ENCODE data around the gene ZW10.
A peak's percentile ranks its signal among the peaks of the same experiment; 100 is the strongest.
"Not testable (repeated sequence)": the region's sequence is repeated elsewhere in the genome, so short reads cannot be mapped to it uniquely, and the experiment has no call there.

The ZW10 gene

DNA sequence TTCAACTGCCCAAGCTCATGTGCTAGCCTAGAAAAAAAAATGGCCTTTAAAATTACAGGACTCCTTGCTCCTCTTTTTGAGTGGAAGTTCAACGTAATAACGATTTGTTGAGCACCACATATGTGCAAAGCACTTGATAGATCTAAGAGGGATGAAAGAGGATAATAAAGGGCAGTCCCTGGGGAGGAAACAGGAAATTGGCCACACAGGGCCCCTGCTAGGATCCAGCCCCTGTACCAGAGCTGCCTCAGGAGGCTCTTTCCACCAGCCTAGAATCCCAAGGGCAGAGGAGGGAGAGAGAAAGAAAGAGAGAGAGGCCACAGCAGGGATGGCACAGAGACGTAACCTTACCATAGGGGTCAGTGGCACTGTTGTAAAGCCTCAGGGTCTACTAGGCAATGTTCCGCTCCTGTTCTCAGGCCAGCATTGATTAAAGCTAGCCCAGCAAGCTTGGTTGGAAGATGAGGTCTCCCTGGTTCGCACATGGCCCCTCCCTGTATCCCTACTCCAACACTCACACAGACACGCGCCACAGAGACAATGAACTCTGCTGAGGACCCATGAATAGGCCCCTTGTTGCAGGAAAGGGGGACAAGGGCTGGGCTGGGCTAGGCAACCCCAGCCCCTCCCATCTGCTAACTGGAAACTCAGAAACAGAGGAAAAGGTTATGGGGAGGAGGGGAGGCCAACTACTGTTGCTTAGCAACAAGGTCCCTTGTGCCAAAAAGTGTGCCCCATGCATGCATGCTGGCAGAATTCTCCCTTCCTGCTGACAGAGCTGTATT lies 67.4 kb downstream of the ZW10 start, which contains the start of gene TMPRSS5:
TMPRSS5 (minus strand) TSS at position 438 of the 785 bp plus-strand sequence; CDS start at position 354, 84 bp downstream.
- Histone ChIP-seq H3K27ac (ENCODE audit: low read depth, low read length) (no peak within 1 kb of the TSS), H3K9me3 (ENCODE audit: control insufficient read depth in 5 of 5, low read length in 5 of 5) (peaks cover 0 to 20% (median 9%) of the 10 kb centered on the region in 5 donors), H3K27me3 (ENCODE audit: control insufficient read depth in 5 of 5, insufficient read depth in 4 of 5, low read length in 5 of 5) (no peaks in the 10 kb centered on the region), H3K9ac (ENCODE audit: low read length in 5 of 5) (no peak within 1 kb of the TSS), H3K36me3 (ENCODE audit: control insufficient read depth in 5 of 5, insufficient read depth in 5 of 5, low read length in 5 of 5) (no peaks in the 10 kb centered on the region), H3K4me3 (ENCODE audit: low read depth in 1 of 5, low read length in 5 of 5) (peak within 1 kb of the TSS in 4 of 5 donors; percentile 1 to 44 (median 22)), H3K4me1 (ENCODE audit: control insufficient read depth in 5 of 5, insufficient read depth in 5 of 5, low read length in 5 of 5) (peaks cover 0 to 23% (median 15%) of the 10 kb centered on the region in 5 donors)

DNA sequence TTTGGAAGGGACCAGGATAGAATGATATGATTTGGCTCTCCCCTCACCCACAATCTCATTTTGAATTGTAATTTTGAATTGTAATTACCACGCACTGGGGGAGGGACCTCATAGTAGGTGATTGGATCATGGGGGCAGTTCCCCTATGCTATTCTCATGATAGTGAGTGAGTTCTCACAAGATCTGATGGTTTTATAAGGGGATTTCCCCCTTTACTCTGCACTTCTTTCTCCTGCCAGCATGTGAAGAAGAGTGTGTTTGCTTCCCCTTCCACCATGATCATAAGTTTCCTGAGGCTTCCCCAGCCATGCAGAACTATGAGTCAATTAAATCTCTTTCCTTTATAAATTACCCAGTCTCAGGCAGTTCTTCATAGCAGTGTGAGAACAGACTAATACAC lies 69.9 kb downstream of the ZW10 start:
- not testable (repeated sequence) for H3K4me3 ChIP-seq (ENCODE audit: low read depth in 1 of 5, low read length in 5 of 5); H3K27me3 ChIP-seq (ENCODE audit: control insufficient read depth in 5 of 5, insufficient read depth in 4 of 5, low read length in 5 of 5); H3K27ac ChIP-seq (ENCODE audit: low read depth, low read length); H3K9ac ChIP-seq (ENCODE audit: low read length in 5 of 5); H3K9me3 ChIP-seq (ENCODE audit: control insufficient read depth in 5 of 5, low read length in 5 of 5); H3K36me3 ChIP-seq (ENCODE audit: control insufficient read depth in 5 of 5, insufficient read depth in 5 of 5, low read length in 5 of 5)
- peaks cover 0 to 23% (median 15%) of the 10 kb centered on the region in 5 donors for H3K4me1 ChIP-seq (ENCODE audit: control insufficient read depth in 5 of 5, insufficient read depth in 5 of 5, low read length in 5 of 5)

DNA sequence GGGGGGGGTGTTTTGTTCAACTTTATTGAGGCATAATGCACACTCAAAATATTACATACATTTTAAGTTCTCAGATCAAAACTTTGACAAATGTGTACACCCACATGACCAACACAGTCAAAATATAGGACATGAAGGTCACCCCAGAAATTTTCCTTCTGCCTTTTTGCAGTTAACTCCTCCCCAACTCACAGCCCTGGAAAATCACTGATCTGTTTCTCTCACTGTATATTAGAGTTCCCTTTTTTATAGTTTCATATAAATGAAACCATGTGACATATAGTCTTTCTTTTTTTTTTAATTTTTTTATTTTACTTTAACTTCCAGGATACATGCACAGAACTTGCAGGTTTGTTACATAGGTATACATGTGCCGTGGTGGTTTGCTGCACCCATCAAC lies 72.0 kb downstream of the ZW10 start:
- no peaks in the 10 kb centered on the region for H3K9me3 ChIP-seq (ENCODE audit: control insufficient read depth in 5 of 5, low read length in 5 of 5)
- H3K27ac ChIP-seq (ENCODE audit: low read depth, low read length): no peak overlapping the region
- H3K36me3 ChIP-seq (ENCODE audit: control insufficient read depth in 5 of 5, insufficient read depth in 5 of 5, low read length in 5 of 5): peaks cover 0 to 7% (median under 1%) of the 10 kb centered on the region in 5 donors
- H3K4me1 ChIP-seq (ENCODE audit: control insufficient read depth in 5 of 5, insufficient read depth in 5 of 5, low read length in 5 of 5): peaks cover 0 to 15% (median 9%) of the 10 kb centered on the region in 5 donors
- no peak overlapping the region for H3K9ac ChIP-seq (ENCODE audit: low read length in 5 of 5)
- no peak overlapping the region for H3K4me3 ChIP-seq (ENCODE audit: low read depth in 1 of 5, low read length in 5 of 5)
- no peaks in the 10 kb centered on the region for H3K27me3 ChIP-seq (ENCODE audit: control insufficient read depth in 5 of 5, insufficient read depth in 4 of 5, low read length in 5 of 5)

- Histone ChIP-seq H3K36me3 (ENCODE audit: control insufficient read depth in 5 of 5, insufficient read depth in 5 of 5, low read length in 5 of 5) (peaks cover 0 to 15% (median 5%) of the 10 kb centered on the region in 5 donors), H3K27ac (ENCODE audit: low read depth, low read length) (no peak overlapping the region), H3K9me3 (ENCODE audit: control insufficient read depth in 5 of 5, low read length in 5 of 5) (no peaks in the 10 kb centered on the region), H3K27me3 (ENCODE audit: control insufficient read depth in 5 of 5, insufficient read depth in 4 of 5, low read length in 5 of 5) (no peaks in the 10 kb centered on the region), H3K4me3 (ENCODE audit: low read depth in 1 of 5, low read length in 5 of 5) (no peak overlapping the region), H3K9ac (ENCODE audit: low read length in 5 of 5) (no peak overlapping the region), H3K4me1 (ENCODE audit: control insufficient read depth in 5 of 5, insufficient read depth in 5 of 5, low read length in 5 of 5) (no peaks in the 10 kb centered on the region)
Observed at GRCh38 chr11:113698515-113698914, 75.0 kb downstream of the ZW10 start.

DNA sequence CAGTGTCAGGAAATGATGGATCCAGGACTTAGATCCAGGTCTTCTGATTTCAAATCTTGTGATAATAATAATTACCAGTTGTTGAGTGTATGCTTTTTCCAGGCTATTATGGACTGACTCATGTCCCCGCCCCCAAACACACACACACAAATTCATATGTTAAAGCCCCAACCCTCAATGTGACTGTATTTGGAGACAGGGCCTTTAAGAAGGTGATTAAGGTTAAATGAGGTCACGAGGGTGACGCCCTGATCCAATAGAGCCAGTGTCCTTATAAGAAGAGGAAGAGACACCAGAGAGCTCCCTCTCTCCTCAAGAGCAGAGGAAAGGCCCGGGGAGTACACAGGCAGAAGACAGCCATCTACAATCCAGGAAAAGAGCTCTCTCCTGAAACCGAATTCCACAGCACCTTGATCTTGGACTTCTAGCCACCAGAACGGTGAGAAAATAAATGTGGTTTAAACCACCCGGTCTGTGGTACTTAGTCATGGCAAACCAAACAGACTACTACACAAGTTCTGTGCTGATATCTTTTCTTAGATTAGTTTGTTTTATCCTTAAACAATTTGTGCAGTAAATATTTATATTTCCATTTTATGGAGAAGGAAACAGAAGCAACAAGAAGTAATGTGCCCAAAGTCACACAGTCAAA lies 75.6 kb downstream of the ZW10 start:
- Histone ChIP-seq H3K36me3 (ENCODE audit: control insufficient read depth in 5 of 5, insufficient read depth in 5 of 5, low read length in 5 of 5) (peaks cover 0 to 15% (median 8%) of the 10 kb centered on the region in 5 donors), H3K4me3 (ENCODE audit: low read depth in 1 of 5, low read length in 5 of 5) (no peak overlapping the region), H3K4me1 (ENCODE audit: control insufficient read depth in 5 of 5, insufficient read depth in 5 of 5, low read length in 5 of 5) (no peaks in the 10 kb centered on the region), H3K27me3 (ENCODE audit: control insufficient read depth in 5 of 5, insufficient read depth in 4 of 5, low read length in 5 of 5) (no peaks in the 10 kb centered on the region), H3K9me3 (ENCODE audit: control insufficient read depth in 5 of 5, low read length in 5 of 5) (no peaks in the 10 kb centered on the region), H3K9ac (ENCODE audit: low read length in 5 of 5) (no peak overlapping the region), H3K27ac (ENCODE audit: low read depth, low read length) (no peak overlapping the region)

DNA sequence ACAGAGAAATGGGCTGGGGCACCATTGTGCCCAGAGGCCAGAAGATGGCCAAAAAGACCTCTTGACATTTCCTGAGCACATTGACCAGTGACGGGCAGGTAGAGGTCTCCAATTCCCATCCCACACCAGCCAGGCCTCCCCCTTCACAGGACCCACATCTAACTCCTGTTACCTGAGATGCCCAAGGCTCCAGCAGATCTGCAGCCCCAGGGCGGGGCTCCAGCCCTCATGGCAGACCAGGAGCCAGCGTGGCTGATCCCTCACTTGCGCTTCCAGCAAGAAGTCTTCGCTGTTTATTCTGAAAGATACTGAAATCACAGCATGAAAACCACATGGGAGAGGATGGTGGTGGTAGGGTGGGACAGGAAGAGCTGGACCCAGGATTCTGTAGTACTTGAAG lies 76.4 kb downstream of the ZW10 start:
- Histone ChIP-seq H3K4me3 (ENCODE audit: low read depth in 1 of 5, low read length in 5 of 5) (no peak overlapping the region), H3K27ac (ENCODE audit: low read depth, low read length) (no peak overlapping the region), H3K36me3 (ENCODE audit: control insufficient read depth in 5 of 5, insufficient read depth in 5 of 5, low read length in 5 of 5) (peaks cover 0 to 15% (median 8%) of the 10 kb centered on the region in 5 donors), H3K27me3 (ENCODE audit: control insufficient read depth in 5 of 5, insufficient read depth in 4 of 5, low read length in 5 of 5) (no peaks in the 10 kb centered on the region), H3K9me3 (ENCODE audit: control insufficient read depth in 5 of 5, low read length in 5 of 5) (no peaks in the 10 kb centered on the region), H3K4me1 (ENCODE audit: control insufficient read depth in 5 of 5, insufficient read depth in 5 of 5, low read length in 5 of 5) (no peaks in the 10 kb centered on the region), H3K9ac (ENCODE audit: low read length in 5 of 5) (no peak overlapping the region)

DNA sequence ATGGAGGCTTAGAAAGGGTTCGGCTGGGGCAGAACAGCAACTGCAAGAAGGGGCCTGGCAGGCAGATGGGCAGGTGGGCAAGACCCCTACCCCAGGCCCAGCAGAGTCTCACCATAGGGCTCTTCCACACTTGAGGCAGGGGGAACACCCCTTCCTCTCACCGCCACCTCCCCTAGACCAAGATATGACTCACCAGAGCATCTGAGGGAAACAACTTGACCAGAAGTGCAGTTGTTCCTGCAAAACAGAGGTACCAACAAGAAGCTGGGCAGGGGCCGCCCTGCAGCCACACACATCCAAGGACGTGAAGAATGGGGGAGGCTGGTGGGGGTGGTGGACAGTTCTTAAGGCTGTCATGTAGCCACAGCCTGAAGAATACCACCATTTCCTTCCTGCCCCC lies 78.3 kb downstream of the ZW10 start:
- Histone ChIP-seq H3K27me3 (ENCODE audit: control insufficient read depth in 5 of 5, insufficient read depth in 4 of 5, low read length in 5 of 5) (no peaks in the 10 kb centered on the region), H3K36me3 (ENCODE audit: control insufficient read depth in 5 of 5, insufficient read depth in 5 of 5, low read length in 5 of 5) (peaks cover 0 to 15% (median 8%) of the 10 kb centered on the region in 5 donors), H3K27ac (ENCODE audit: low read depth, low read length) (no peak overlapping the region), H3K4me3 (ENCODE audit: low read depth in 1 of 5, low read length in 5 of 5) (no peak overlapping the region), H3K9me3 (ENCODE audit: control insufficient read depth in 5 of 5, low read length in 5 of 5) (no peaks in the 10 kb centered on the region), H3K9ac (ENCODE audit: low read length in 5 of 5) (no peak overlapping the region), H3K4me1 (ENCODE audit: control insufficient read depth in 5 of 5, insufficient read depth in 5 of 5, low read length in 5 of 5) (no peaks in the 10 kb centered on the region)

- Histone ChIP-seq H3K9me3 (ENCODE audit: control insufficient read depth in 5 of 5, low read length in 5 of 5) (no peaks in the 10 kb centered on the region), H3K27me3 (ENCODE audit: control insufficient read depth in 5 of 5, insufficient read depth in 4 of 5, low read length in 5 of 5) (no peaks in the 10 kb centered on the region), H3K36me3 (ENCODE audit: control insufficient read depth in 5 of 5, insufficient read depth in 5 of 5, low read length in 5 of 5) (peaks cover 0 to 15% (median 8%) of the 10 kb centered on the region in 5 donors), H3K9ac (ENCODE audit: low read length in 5 of 5) (no peak overlapping the region), H3K27ac (ENCODE audit: low read depth, low read length) (no peak overlapping the region), H3K4me1 (ENCODE audit: control insufficient read depth in 5 of 5, insufficient read depth in 5 of 5, low read length in 5 of 5) (no peaks in the 10 kb centered on the region), H3K4me3 (ENCODE audit: low read depth in 1 of 5, low read length in 5 of 5) (no peak overlapping the region)
Observed at GRCh38 chr11:113694390-113694789, 79.1 kb downstream of the ZW10 start.

DNA sequence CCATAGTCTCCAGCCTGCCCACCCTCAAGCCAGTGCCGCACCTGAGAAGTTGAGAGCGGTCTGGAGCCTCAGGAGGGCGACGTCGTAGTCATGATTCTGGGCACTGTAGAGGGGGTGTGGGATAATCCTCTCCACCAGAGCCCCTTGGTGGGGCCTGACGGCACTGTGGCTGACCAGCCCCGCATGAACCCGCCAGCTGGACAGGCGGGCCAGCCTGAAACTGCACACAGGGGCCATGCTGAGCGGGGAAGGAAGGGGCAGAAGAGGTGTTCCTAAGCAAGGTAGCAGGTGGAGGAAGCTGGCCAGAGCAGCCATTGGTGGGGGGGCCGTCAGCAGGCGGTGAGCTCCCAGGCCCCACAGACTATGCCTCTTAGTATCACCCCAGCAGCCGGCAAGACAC lies 80.5 kb downstream of the ZW10 start:
- Histone ChIP-seq H3K9me3 (ENCODE audit: control insufficient read depth in 5 of 5, low read length in 5 of 5) (no peaks in the 10 kb centered on the region), H3K9ac (ENCODE audit: low read length in 5 of 5) (no peak overlapping the region), H3K36me3 (ENCODE audit: control insufficient read depth in 5 of 5, insufficient read depth in 5 of 5, low read length in 5 of 5) (peaks cover 0 to 15% (median 8%) of the 10 kb centered on the region in 5 donors), H3K4me1 (ENCODE audit: control insufficient read depth in 5 of 5, insufficient read depth in 5 of 5, low read length in 5 of 5) (no peaks in the 10 kb centered on the region), H3K27ac (ENCODE audit: low read depth, low read length) (no peak overlapping the region), H3K4me3 (ENCODE audit: low read depth in 1 of 5, low read length in 5 of 5) (no peak overlapping the region), H3K27me3 (ENCODE audit: control insufficient read depth in 5 of 5, insufficient read depth in 4 of 5, low read length in 5 of 5) (no peaks in the 10 kb centered on the region)

Measured in subcutaneous abdominal adipose tissue (tissue), 5 donors.